Esophagus squamous epithelium (tissue), 4 donors: ENCODE measurements around the gene KLF15.

ENCODE experiments used
- POLR2A ChIP-seq, 4 donors: fragments of 450-650 bp; IDR thresholded peaks; one replicate each; pipeline ENCODE4 v1.6.1; 2017; ENCODE audit warnings: antibody characterized with exemption in 4 of 4, mild to moderate bottlenecking in 4 of 4, moderate library complexity in 3 of 4
- TF ChIP-seq, protein P1 (sequence below), 6 experiments: fragments of 450-650 bp in 4 of 6; fragments of 200-600 bp in 2 of 6; sonication (generic) in 2 of 6; IDR thresholded peaks; one replicate each; pipeline ENCODE4 v1.5.1; 2016 to 2019; ENCODE audit warnings: antibody characterized with exemption in 6 of 6, mild to moderate bottlenecking in 4 of 6, moderate library complexity in 4 of 6

DNA sequence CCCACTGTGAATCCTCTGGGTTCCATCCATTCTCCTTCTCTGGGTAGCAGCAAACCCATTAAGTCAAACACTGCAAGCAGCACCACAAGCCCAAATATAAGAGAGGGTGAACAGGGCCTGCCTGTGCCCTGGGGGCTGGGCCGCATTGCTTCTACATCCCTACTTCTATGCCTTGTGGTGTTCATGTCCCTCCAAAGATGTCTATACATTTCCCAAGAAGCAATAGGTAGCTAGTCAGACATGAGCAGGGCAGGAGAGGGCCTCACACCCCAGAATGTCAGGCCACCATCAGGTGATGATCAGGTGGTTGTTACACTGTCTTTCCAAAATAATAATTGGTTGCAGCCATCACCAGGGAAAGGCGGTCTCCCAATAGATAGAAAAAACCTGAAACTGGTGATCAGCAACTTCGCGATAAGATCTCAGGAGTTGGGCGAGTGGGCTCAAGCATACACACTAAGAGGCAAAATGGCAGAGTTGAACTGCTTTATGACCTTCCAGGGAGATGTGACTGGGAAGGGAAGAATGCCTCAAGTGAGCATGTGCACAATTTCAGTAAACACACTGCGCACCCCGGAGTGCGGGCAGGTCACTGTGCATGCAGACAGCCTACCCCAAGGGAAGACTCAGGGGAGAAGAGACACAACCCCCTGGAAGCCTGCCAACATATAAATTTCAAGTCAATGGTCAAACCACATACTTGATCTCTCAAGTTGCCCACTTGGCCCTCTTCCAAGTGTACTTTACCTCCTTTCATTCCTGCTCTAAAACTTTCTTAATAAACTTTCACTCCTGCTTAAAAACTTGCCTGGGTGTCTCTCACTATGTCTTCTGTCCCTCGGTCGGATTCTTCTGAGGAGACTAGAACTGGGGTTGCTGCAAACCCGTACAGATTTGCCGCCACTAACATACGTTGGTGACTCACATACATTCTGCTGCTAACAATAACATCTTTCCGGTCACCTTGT is 39.9 kb downstream of the KLF15 start:
- TF ChIP-seq, protein P1, sequence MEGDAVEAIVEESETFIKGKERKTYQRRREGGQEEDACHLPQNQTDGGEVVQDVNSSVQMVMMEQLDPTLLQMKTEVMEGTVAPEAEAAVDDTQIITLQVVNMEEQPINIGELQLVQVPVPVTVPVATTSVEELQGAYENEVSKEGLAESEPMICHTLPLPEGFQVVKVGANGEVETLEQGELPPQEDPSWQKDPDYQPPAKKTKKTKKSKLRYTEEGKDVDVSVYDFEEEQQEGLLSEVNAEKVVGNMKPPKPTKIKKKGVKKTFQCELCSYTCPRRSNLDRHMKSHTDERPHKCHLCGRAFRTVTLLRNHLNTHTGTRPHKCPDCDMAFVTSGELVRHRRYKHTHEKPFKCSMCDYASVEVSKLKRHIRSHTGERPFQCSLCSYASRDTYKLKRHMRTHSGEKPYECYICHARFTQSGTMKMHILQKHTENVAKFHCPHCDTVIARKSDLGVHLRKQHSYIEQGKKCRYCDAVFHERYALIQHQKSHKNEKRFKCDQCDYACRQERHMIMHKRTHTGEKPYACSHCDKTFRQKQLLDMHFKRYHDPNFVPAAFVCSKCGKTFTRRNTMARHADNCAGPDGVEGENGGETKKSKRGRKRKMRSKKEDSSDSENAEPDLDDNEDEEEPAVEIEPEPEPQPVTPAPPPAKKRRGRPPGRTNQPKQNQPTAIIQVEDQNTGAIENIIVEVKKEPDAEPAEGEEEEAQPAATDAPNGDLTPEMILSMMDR (IDR thresholded peaks at IDR 0.05) = no peak
- TF ChIP-seq POLR2A (IDR thresholded peaks at IDR 0.05) = no peak
